HCT116 (cell line): ENCODE results near the gene BTBD6. TPM values are rescaled to one million over a fixed set of nuclear protein-coding genes. Genes with fewer than 3 reads are reported as not detected.

Experiments used
- ATAC-seq: fragments of 200-7000 bp; cut with Tn5 transposase; 2 replicates; pipeline ENCODE4 v1.9.1; 2020; ENCODE audit warnings: mild to moderate bottlenecking, moderate library complexity
- BruUV-seq: library from RNA; stranded (reverse); fragments of 400-500 nt; replicated peaks from 2 replicates; lab custom pipeline; 2021; lab: Mats Ljungman, UMichigan
- CTCF ChIA-PET: fragments of 300-600 bp; sonication (Branson Sonifier 250); formaldehyde crosslinking; loops from one replicate; lab custom pipeline; 2021; ENCODE audit warnings: antibody characterized with exemption; lab: Charles Lee
- POLR2A ChIA-PET: fragments of 300-600, 350-600 bp; sonication (Branson Sonifier 250); formaldehyde crosslinking; loops from one replicate; lab custom pipeline; 2021; ENCODE audit warnings: antibody characterized with exemption; lab: Charles Lee
- RAD21 ChIA-PET, 2 experiments: fragments of 300-600 bp; sonication (Branson Sonifier 250); formaldehyde crosslinking; loops; one replicate each; lab custom pipeline; 2023; ENCODE audit warnings: low total read pairs in 2 of 2; ENCODE audit not compliant: uncharacterized antibody in 2 of 2, unreplicated experiment in 2 of 2, low non-redundant PET in 1 of 2; lab: Charles Lee
- DNase-seq: peaks from one replicate; pipeline ENCODE4 v3.0.0-alpha.2; 2010; ENCODE audit warnings: low read depth, low spot score
- H2AFZ ChIP-seq: fragments of 200-600 bp; shearing (Covaris generic), sonication (generic); 2 replicates; pipeline ENCODE4 v1.6.1; 2017; ENCODE audit warnings: low read depth, mixed run types, mixed read lengths, antibody characterized with exemption, low read length; ENCODE audit not compliant: poor library complexity, severe bottlenecking
- H3K27ac ChIP-seq: 2 replicates; pipeline ENCODE4 v1.5.1; 2012; ENCODE audit warnings: low read depth, low read length
- H3K27me3 ChIP-seq: fragments of 200-600 bp; sonication (generic); 2 replicates; pipeline ENCODE4 v1.6.1; 2016; ENCODE audit warnings: mixed run types, low read length, mixed read lengths; ENCODE audit not compliant: insufficient read depth
- H3K36me3 ChIP-seq, 2 experiments: fragments of 200-500 bp in 1 of 2; fragments of 200-600 bp in 1 of 2; sonication (Bioruptor generic) in 1 of 2; sonication (generic) in 1 of 2; 2 replicates each; pipeline versions ENCODE4 v1.5.1 to v1.6.1; 2014 to 2016; ENCODE audit warnings: low read length in 2 of 2, inconsistent platforms in 1 of 2, mixed read lengths in 1 of 2, mixed run types in 1 of 2; ENCODE audit not compliant: insufficient read depth in 2 of 2, control insufficient read depth in 1 of 2
- H3K4me1 ChIP-seq, 2 experiments: fragments of 200-600 bp in 1 of 2; sonication (generic) in 1 of 2; 2 replicates each; pipeline versions ENCODE4 v1.5.1 to v1.6.1; 2012 to 2017; ENCODE audit warnings: low read length in 2 of 2, inconsistent platforms in 1 of 2, mild to moderate bottlenecking in 1 of 2, mixed read lengths in 1 of 2, mixed run types in 1 of 2, moderate library complexity in 1 of 2; ENCODE audit not compliant: insufficient read depth in 2 of 2, control insufficient read depth in 1 of 2
- H3K4me2 ChIP-seq: fragments of 200-600 bp; sonication (generic); 2 replicates; pipeline ENCODE4 v1.6.1; 2017; ENCODE audit warnings: mixed run types, low read length, mixed read lengths
- H3K4me3 ChIP-seq, 2 experiments: fragments of 200-600 bp in 1 of 2; sonication (generic) in 1 of 2; replicated peaks in 1 of 2; 2 replicates each; pipeline ENCODE4 v1.5.1; 2011 to 2016; ENCODE audit warnings: low read length in 2 of 2, control low read depth in 1 of 2, low read depth in 1 of 2, mild to moderate bottlenecking in 1 of 2, mixed read lengths in 1 of 2, mixed run types in 1 of 2
- H3K79me2 ChIP-seq: fragments of 200-600 bp; sonication (generic); 2 replicates; pipeline ENCODE4 v1.6.1; 2017; ENCODE audit warnings: mild to moderate bottlenecking, mixed run types, low read length, moderate library complexity, mixed read lengths; ENCODE audit not compliant: insufficient read depth
- H3K9ac ChIP-seq: fragments of 200-600 bp; sonication (generic); 2 replicates; pipeline ENCODE4 v1.6.1; 2016; ENCODE audit warnings: low read length, mixed read lengths
- H3K9me2 ChIP-seq: fragments of 200-600 bp; sonication (generic), shearing (Covaris generic); 2 replicates; pipeline ENCODE4 v1.6.1; 2017; ENCODE audit warnings: mixed run types, mild to moderate bottlenecking, moderate library complexity; ENCODE audit not compliant: insufficient read depth
- H3K9me3 ChIP-seq, 2 experiments: fragments of 200-500 bp in 1 of 2; fragments of 200-600 bp in 1 of 2; sonication (Bioruptor generic) in 1 of 2; sonication (generic) in 1 of 2; 2 replicates each; pipeline ENCODE4 v1.6.1; 2014 to 2017; ENCODE audit warnings: low read length in 2 of 2, mixed read lengths in 2 of 2, inconsistent platforms in 1 of 2, low read depth in 1 of 2, mild to moderate bottlenecking in 1 of 2, mixed run types in 1 of 2, moderate library complexity in 1 of 2; ENCODE audit not compliant: control insufficient read depth in 1 of 2, insufficient read depth in 1 of 2
- H4K20me1 ChIP-seq: fragments of 200-600 bp; sonication (generic), shearing (Covaris generic); 2 replicates; pipeline ENCODE4 v1.6.1; 2017; ENCODE audit warnings: mixed run types, mild to moderate bottlenecking, moderate library complexity; ENCODE audit not compliant: insufficient read depth
- CBX3 ChIP-seq: IDR thresholded peaks from 2 replicates; pipeline ENCODE4 v1.6.1; 2012; ENCODE audit warnings: low read depth
- CEBPB ChIP-seq: IDR thresholded peaks from 2 replicates; pipeline ENCODE4 v1.6.1; 2012; ENCODE audit warnings: low read depth
- CTCF ChIP-seq, 3 experiments: fragments of 200-600 bp in 1 of 3; sonication (generic) in 1 of 3; IDR thresholded peaks in 2 of 3; conservative IDR thresholded peaks in 1 of 3; 2 replicates each; pipeline ENCODE4 v1.5.1; 2012 to 2017; ENCODE audit warnings: low read depth in 2 of 3, low read length in 2 of 3, antibody characterized with exemption in 1 of 3, borderline replicate concordance in 1 of 3, control low read depth in 1 of 3, mild to moderate bottlenecking in 1 of 3, mixed read lengths in 1 of 3, mixed run types in 1 of 3, moderate library complexity in 1 of 3; ENCODE audit not compliant: insufficient read depth in 1 of 3
- ELF1 ChIP-seq: IDR thresholded peaks from 2 replicates; pipeline ENCODE4 v1.6.1; 2012; ENCODE audit warnings: low read depth, borderline replicate concordance
- EZH2 ChIP-seq: fragments of 200-600 bp; sonication (generic); IDR thresholded peaks from 2 replicates; pipeline ENCODE4 v1.6.1; 2017; ENCODE audit warnings: antibody characterized with exemption, mixed run types
- FOSL1 ChIP-seq: IDR thresholded peaks from 2 replicates; pipeline ENCODE4 v1.6.1; 2012; ENCODE audit warnings: low read depth
- JUND ChIP-seq: IDR thresholded peaks from 2 replicates; pipeline ENCODE4 v1.6.1; 2012
- POLR2A ChIP-seq: IDR thresholded peaks from 2 replicates; pipeline ENCODE4 v1.7.0; 2011; ENCODE audit warnings: borderline replicate concordance; ENCODE audit not compliant: insufficient read depth, insufficient read length; ENCODE audit errors: extremely low read depth
- RAD21 ChIP-seq: IDR thresholded peaks from 2 replicates; pipeline ENCODE4 v1.6.1; 2012; ENCODE audit warnings: low read depth, mild to moderate bottlenecking
- SIN3A ChIP-seq: IDR thresholded peaks from 2 replicates; pipeline ENCODE4 v1.6.1; 2012; ENCODE audit warnings: low read depth
- SRF ChIP-seq: IDR thresholded peaks from 2 replicates; pipeline ENCODE4 v1.6.1; 2012; ENCODE audit warnings: low read depth
- TCF7L2 ChIP-seq: IDR thresholded peaks from 2 replicates; pipeline ENCODE4 v1.7.0; 2011; ENCODE audit warnings: borderline replicate concordance, inconsistent platforms; ENCODE audit not compliant: insufficient read depth, insufficient read length; ENCODE audit errors: extremely low read depth
- ZFX ChIP-seq: fragments of 450-650 bp; IDR thresholded peaks from 2 replicates; pipeline ENCODE4 v1.6.1; 2017
- ZNF274 ChIP-seq: fragments of 200-500 bp; sonication (Bioruptor generic); IDR thresholded peaks from 2 replicates; pipeline ENCODE4 v1.6.1; 2014; ENCODE audit warnings: mild to moderate bottlenecking, low read depth, low read length, inconsistent platforms
- intact Hi-C: fragments of 100-400 bp; cut with micrococcal nuclease; formaldehyde crosslinking; loops from 2 replicates; pipeline ENCODE4 v1.10.0; 2022
- total RNA-seq: library from RNA; stranded (reverse); gene quantifications from one replicate; pipeline ENCODE4 v1.2.1, GENCODE V29; 2021; ENCODE audit not compliant: unreplicated experiment
- TF ChIP-seq, protein P1 (sequence below): IDR thresholded peaks from 2 replicates; pipeline ENCODE4 v1.6.1; 2011; ENCODE audit warnings: mild to moderate bottlenecking, low read length, moderate library complexity; ENCODE audit not compliant: insufficient replicate concordance; ENCODE audit errors: extremely low read depth

The BTBD6 gene
- total RNA-seq, 1 experiment from 2014 or later = 35.9 TPM

DNA sequence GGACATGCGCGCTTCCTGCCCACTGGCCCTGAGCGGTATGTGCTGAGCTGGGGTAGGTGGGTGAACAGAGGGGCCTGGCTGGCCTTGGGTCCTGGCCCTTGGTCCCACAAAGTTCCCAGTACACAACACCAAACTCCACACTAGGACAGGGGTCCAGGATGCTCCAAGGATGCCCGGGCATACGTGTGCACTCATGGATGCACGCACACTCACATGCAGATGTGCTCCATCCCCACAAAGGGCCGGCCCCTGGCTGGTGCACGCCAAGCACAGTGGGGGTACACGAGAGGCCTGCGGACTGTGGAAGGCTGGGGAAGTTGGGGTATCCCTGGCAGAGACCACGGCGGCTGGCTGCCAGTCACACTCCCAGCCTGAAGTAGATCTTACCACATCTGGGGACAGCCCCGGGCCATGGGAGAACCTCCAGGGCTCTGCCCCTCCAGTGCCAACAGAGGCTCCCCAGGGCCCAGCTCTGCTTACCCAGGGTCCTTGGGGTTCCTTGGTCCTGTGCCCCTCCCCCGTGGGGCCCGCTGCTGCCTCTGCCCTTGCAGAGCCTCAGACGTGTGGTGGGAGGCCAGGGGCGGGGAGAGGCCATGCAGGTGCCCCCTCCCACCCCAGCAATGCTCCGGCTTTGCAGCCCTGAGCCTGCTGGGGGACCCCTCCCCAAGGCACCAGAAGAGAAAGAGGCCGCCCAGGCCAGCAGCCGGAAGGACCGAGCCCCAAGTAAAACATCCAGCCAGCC is 43.2 kb upstream of the BTBD6 start:
- Histone ChIP-seq H3K79me2 (no peaks in the 10 kb centered on the region), H3K9me2 (no peaks in the 10 kb centered on the region), H3K27me3 (no peaks in the 10 kb centered on the region), H3K4me2 (no peak overlapping the region), H3K27ac (no peak overlapping the region), H3K9ac (no peak overlapping the region), H4K20me1 (no peaks in the 10 kb centered on the region), H3K36me3 (no peaks in the 10 kb centered on the region), H3K4me3 (no peak overlapping the region), H3K9me3 (no peaks in the 10 kb centered on the region), H2AFZ (no peak overlapping the region), H3K4me1 (peaks cover 14 to 20% of the 10 kb centered on the region in 2 experiments; a peak in 3 of 4 replicates)
- TF ChIP-seq POLR2A = no peak
- TF ChIP-seq JUND = no peak
- TF ChIP-seq CTCF (IDR thresholded peaks at IDR 0.05 in 2 of 3, conservative IDR thresholded peaks at IDR 0.05 in 1 of 3; ENCODE audit: borderline replicate concordance in 1 of 3, insufficient read depth in 1 of 3, low read depth in 2 of 3, low read length in 2 of 3) = no peak
- no peak for TF ChIP-seq SRF
- TF ChIP-seq FOSL1 = no peak
- no peak for TF ChIP-seq SIN3A
- TF ChIP-seq ZNF274 = no peak
- TF ChIP-seq RAD21 = no peak
- TF ChIP-seq ZFX = no peak
- no peak for TF ChIP-seq TCF7L2
- TF ChIP-seq EZH2 = no peak
- TF ChIP-seq ELF1 = no peak
- TF ChIP-seq CEBPB = no peak
- TF ChIP-seq CBX3 = no peak
- TF ChIP-seq, protein P1, sequence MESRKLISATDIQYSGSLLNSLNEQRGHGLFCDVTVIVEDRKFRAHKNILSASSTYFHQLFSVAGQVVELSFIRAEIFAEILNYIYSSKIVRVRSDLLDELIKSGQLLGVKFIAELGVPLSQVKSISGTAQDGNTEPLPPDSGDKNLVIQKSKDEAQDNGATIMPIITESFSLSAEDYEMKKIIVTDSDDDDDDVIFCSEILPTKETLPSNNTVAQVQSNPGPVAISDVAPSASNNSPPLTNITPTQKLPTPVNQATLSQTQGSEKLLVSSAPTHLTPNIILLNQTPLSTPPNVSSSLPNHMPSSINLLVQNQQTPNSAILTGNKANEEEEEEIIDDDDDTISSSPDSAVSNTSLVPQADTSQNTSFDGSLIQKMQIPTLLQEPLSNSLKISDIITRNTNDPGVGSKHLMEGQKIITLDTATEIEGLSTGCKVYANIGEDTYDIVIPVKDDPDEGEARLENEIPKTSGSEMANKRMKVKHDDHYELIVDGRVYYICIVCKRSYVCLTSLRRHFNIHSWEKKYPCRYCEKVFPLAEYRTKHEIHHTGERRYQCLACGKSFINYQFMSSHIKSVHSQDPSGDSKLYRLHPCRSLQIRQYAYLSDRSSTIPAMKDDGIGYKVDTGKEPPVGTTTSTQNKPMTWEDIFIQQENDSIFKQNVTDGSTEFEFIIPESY = no peak
- ATAC-seq = no peak
- no TSS peak for BruUV-seq
- ChIA-PET RAD21 (no interaction called here), CTCF (interaction anchor here (1.4 kb wide), 1 partner anchor 129 kb away, joined by 3 read pairs; no protein-coding TSS in a partner anchor), POLR2A (no interaction called here)
- intact Hi-C loops = no loop called here
- no peak for DNase-seq
